Esophagus (tissue), 2 donors: ENCODE data around the gene SLC25A13. TPM values are rescaled to one million over a fixed set of nuclear protein-coding genes. Genes with fewer than 3 reads are reported as not detected.

ENCODE experiments used
- H3K27ac ChIP-seq, 2 donors: one replicate each; pipeline ENCODE4 v1.5.1; 2013; ENCODE audit warnings: low read depth in 2 of 2, mild to moderate bottlenecking in 2 of 2, inconsistent platforms in 1 of 2, low read length in 1 of 2, moderate library complexity in 1 of 2
- H3K27me3 ChIP-seq, 2 donors: one replicate each; pipeline ENCODE4 v1.6.1; 2013; ENCODE audit warnings: low read length in 2 of 2, control low read depth in 1 of 2, mild to moderate bottlenecking in 1 of 2; ENCODE audit not compliant: insufficient read depth in 2 of 2, control insufficient read depth in 1 of 2
- H3K36me3 ChIP-seq, 2 donors: one replicate each; pipeline ENCODE4 v1.6.1; 2013; ENCODE audit warnings: low read length in 1 of 2; ENCODE audit not compliant: control insufficient read depth in 2 of 2, insufficient read depth in 2 of 2
- H3K4me1 ChIP-seq, 2 donors: one replicate each; pipeline ENCODE4 v1.6.1; 2013; ENCODE audit warnings: low read length in 1 of 2; ENCODE audit not compliant: control insufficient read depth in 2 of 2, insufficient read depth in 2 of 2
- H3K4me3 ChIP-seq, 2 donors: one replicate each; pipeline ENCODE4 v1.5.1; 2013; ENCODE audit warnings: low read length in 2 of 2, mild to moderate bottlenecking in 2 of 2, low read depth in 1 of 2, moderate library complexity in 1 of 2
- H3K9me3 ChIP-seq, 2 donors: one replicate each; pipeline ENCODE4 v1.6.1; 2013; ENCODE audit warnings: mild to moderate bottlenecking in 2 of 2, low read depth in 1 of 2, low read length in 1 of 2, moderate library complexity in 1 of 2; ENCODE audit not compliant: control insufficient read depth in 2 of 2, insufficient read depth in 1 of 2
- WGBS, 2 donors: extraction: QIAGEN DNeasy Blood & Tissue Kit; methylation state at CpG; one replicate each; pipeline ENCODE4 v1.1.7; 2013; 5-methylcytosine and 5-hydroxymethylcytosine counted together
- polyA plus RNA-seq, 2 donors: library from polyadenylated mRNA; stranded (reverse); fragments of 200-250 nt; gene quantifications; one replicate each; pipeline ENCODE4 v1.2.3, GENCODE V29; 2013
- donor health status: healthy with polysubstance abuse.
- donor health status: Bipolar disorder and iron deficiency.

Gene SLC25A13
- polyA plus RNA-seq, 2 donors = 4.8 to 10.0 TPM

GRCh38 chr7:96285579-96285978 is 36.3 kb downstream of the SLC25A13 start:
- Histone ChIP-seq H3K27ac (no peak overlapping the region), H3K4me1 (peaks cover 0 to 7% of the 10 kb centered on the region in 2 donors), H3K4me3 (no peak overlapping the region), H3K27me3 (no peaks in the 10 kb centered on the region), H3K36me3 (no peaks in the 10 kb centered on the region), H3K9me3 (no peaks in the 10 kb centered on the region)
- WGBS, 2 donors = 53 to 61% methylated on average over 3 of the region's 3 CpGs

DNA sequence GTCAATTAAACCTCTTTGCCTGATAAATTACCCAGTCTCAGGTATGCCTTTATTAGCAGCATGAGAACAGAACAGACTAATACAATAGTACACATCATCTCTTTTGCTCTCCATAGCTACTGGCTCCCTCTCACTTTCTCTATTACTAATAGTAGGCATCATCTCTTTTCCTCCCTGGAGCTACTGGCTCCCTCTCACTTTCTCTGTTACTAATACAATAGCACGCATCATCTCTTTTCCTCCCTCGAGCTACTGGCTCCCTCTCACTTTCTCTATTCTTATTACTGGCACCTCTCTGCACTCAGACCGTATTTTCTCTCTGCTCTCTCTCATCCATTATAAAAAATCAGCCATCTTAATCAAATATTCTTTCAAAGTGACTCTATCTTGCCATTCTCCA is 37.1 kb downstream of the SLC25A13 start:
- H3K27me3 ChIP-seq = no peaks in the 10 kb centered on the region
- 44 to 66% methylated on average over 3 of the region's 3 CpGs for WGBS, 2 donors
- no peaks in the 10 kb centered on the region for H3K9me3 ChIP-seq
- no peaks in the 10 kb centered on the region for H3K36me3 ChIP-seq
- H3K27ac ChIP-seq = no peak overlapping the region
- H3K4me1 ChIP-seq = peaks cover 0 to 7% of the 10 kb centered on the region in 2 donors
- no peak overlapping the region for H3K4me3 ChIP-seq

DNA sequence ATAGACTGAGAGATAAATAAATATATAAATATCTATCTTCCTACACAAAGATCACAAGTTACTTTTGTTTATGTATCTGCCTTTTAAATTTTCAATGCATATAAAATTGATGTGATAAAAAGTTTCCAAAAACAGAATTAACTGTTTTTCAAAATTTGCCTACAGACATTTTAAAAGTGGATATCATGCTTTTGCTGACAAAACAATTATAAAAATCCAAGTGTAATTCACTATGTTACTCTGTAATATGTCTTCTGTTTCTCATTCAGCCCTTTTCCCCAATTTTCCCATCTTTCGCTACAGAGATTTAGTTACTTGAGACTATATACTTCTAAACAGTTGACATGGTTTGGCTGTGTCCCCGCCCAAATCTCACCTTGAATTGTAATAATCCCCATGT is 37.7 kb downstream of the SLC25A13 start:
- Histone ChIP-seq H3K27ac (no peak overlapping the region), H3K27me3 (no peaks in the 10 kb centered on the region), H3K4me1 (peaks cover 0 to 7% of the 10 kb centered on the region in 2 donors), H3K4me3 (no peak overlapping the region), H3K9me3 (no peaks in the 10 kb centered on the region), H3K36me3 (no peaks in the 10 kb centered on the region)
- 96 to 98% methylated on average over 2 of the region's 2 CpGs for WGBS, 2 donors

DNA sequence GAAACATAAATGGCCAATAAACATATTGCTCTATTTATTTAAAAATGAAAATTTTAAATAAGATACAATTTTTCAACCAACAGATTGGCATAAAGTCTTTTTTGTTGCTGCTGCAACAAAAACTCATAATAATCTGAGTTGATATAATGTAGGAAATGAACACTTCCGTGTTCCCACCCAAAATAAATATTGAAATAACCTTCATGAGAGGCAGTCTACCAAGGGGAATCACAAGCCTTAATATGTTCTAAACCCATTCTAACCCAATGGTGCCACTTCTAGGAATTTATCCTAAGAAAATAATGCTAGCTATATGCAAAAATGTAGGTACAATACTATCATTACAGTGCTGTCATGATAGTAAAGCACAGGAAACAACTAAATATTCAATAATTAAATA is 39.1 kb downstream of the SLC25A13 start:
- 59 to 75% methylated on average over 1 of the region's 1 CpG for WGBS, 2 donors
- Histone ChIP-seq H3K9me3 (no peaks in the 10 kb centered on the region), H3K4me1 (peaks cover 0 to 9% of the 10 kb centered on the region in 2 donors), H3K36me3 (no peaks in the 10 kb centered on the region), H3K27me3 (no peaks in the 10 kb centered on the region), H3K27ac (no peak overlapping the region), H3K4me3 (no peak overlapping the region)

DNA sequence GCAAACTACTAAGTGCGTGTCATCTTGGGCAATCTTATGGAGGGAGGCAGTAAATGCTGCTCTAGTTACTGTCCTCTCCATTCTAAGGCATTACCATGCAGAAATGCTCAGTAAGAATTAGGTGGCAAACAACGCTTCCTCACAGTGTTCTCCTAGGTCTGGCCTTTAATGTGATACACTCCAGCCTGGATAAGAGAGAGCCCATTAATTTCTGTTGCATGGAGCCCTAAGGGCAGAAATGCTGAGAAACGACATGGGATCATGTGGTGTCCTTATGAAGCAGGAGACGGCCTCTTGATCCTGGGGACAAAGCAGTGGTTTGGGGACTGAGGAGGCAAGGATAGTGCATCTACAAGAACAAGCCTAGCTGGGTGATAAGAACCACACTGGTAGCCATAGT is 44.0 kb downstream of the SLC25A13 start:
- no peak overlapping the region for H3K27ac ChIP-seq
- no peaks in the 10 kb centered on the region for H3K36me3 ChIP-seq
- no peaks in the 10 kb centered on the region for H3K27me3 ChIP-seq
- WGBS, 2 donors = 76 to 89% methylated on average over 4 of the region's 4 CpGs
- H3K4me3 ChIP-seq = no peak overlapping the region
- H3K4me1 ChIP-seq = peaks cover 0 to 2% of the 10 kb centered on the region in 2 donors
- no peaks in the 10 kb centered on the region for H3K9me3 ChIP-seq

GRCh38 chr7:96276019-96276418 is 45.9 kb downstream of the SLC25A13 start:
- no peaks in the 10 kb centered on the region for H3K9me3 ChIP-seq
- no peaks in the 10 kb centered on the region for H3K36me3 ChIP-seq
- no peak overlapping the region for H3K4me3 ChIP-seq
- H3K27me3 ChIP-seq = no peaks in the 10 kb centered on the region
- H3K4me1 ChIP-seq = peaks cover 0 to 2% of the 10 kb centered on the region in 2 donors
- no peak overlapping the region for H3K27ac ChIP-seq
- 80 to 90% methylated on average over 2 of the region's 2 CpGs for WGBS, 2 donors

DNA sequence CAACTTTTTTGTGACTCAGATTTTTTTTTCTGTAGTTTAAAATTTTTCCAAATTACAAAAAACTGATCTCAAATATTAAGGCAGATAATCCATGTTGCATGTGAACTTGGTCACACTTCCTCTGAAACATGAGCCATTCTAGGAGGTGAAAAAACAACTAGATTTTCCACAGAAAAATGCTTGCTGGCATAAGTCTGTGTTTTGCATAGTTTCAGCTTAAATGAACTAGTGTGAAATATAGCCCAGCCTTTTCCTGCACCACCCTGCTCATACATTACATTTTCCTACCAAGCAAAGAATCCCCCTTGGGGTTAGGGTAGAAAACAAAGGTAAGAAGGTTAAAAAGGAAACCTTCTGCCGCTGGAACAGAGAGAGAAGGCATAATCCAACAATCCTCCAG is 48.2 kb downstream of the SLC25A13 start:
- Histone ChIP-seq H3K9me3 (no peaks in the 10 kb centered on the region), H3K36me3 (no peaks in the 10 kb centered on the region), H3K4me1 (peaks cover 0 to 2% of the 10 kb centered on the region in 2 donors), H3K4me3 (no peak overlapping the region), H3K27me3 (no peaks in the 10 kb centered on the region), H3K27ac (no peak overlapping the region)
- 90 to 95% methylated on average over 1 of the region's 1 CpG for WGBS, 2 donors

- Histone ChIP-seq H3K27me3 (no peaks in the 10 kb centered on the region), H3K4me1 (no peaks in the 10 kb centered on the region), H3K4me3 (no peak overlapping the region), H3K36me3 (peaks cover 0 to 3% of the 10 kb centered on the region in 2 donors), H3K9me3 (no peaks in the 10 kb centered on the region), H3K27ac (no peak overlapping the region)
- 84 to 87% methylated on average over 5 of the region's 5 CpGs for WGBS, 2 donors
Measured at GRCh38 chr7:96269246-96269994, 52.5 kb downstream of the SLC25A13 start.

DNA sequence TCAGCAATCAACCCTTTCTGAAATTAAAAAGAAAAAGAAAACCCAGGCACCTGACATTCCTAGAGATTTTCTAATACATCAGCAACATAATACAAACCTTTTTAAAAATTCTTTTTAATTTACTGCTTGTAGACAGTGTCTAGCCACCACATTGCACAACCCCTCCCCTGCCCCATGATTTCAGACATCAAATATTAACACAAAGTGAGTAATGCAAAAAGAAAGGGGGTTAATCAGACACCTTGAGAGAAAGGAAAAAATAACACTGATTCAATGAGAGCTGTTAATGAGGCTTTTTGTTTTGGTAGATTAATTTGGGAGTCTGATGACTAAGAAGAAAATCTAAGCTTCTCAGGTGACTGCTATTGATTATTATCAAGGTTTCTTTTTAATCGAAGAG is 55.3 kb downstream of the SLC25A13 start:
- WGBS, 2 donors = 91 to 97% methylated on average over 1 of the region's 1 CpG
- no peaks in the 10 kb centered on the region for H3K4me1 ChIP-seq
- no peak overlapping the region for H3K4me3 ChIP-seq
- H3K36me3 ChIP-seq = peaks cover 0 to 3% of the 10 kb centered on the region in 2 donors
- no peaks in the 10 kb centered on the region for H3K27me3 ChIP-seq
- H3K9me3 ChIP-seq = no peaks in the 10 kb centered on the region
- no peak overlapping the region for H3K27ac ChIP-seq

DNA sequence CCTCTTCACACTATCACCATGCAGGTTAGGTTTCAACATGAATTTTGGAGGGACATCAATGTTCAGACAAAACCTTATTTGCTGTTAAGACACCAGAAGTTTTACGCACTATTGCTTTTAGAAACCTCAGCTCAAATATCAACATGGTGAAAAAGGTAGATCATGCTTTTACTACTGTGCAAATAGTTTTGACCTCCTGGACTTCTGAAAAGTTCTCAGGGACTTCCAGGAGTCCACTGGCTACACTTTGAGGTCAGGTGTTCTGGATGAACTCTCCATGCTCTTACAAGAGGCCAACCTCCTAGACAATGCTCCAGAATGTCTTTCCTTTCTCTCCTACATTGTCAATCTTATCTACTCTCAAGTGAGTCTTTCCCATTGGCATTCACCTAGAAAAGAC is 55.9 kb downstream of the SLC25A13 start:
- Histone ChIP-seq H3K27ac (no peak overlapping the region), H3K4me3 (no peak overlapping the region), H3K4me1 (no peaks in the 10 kb centered on the region), H3K27me3 (no peaks in the 10 kb centered on the region), H3K36me3 (peaks cover 0 to 3% of the 10 kb centered on the region in 2 donors), H3K9me3 (no peaks in the 10 kb centered on the region)
- WGBS, 2 donors = 97 to 100% methylated on average over 1 of the region's 1 CpG
